ENCODE results near the gene ZNF397. TPM values are rescaled to one million over a fixed set of nuclear protein-coding genes. Genes with fewer than 3 reads are reported as not detected.

Gene ZNF397
- total and polyA plus RNA-seq, 2 of the 13 experiments (the other 11 are each of a cell fraction or from before 2014, with no cell fraction given), result 4.7 to 9.4 TPM

- TF ChIP-seq ZBTB2 (CRISPR knock-in tag; IDR thresholded peaks at IDR 0.05; ENCODE audit: low read depth) (peak; percentile 4; the same call in 1 of the 2 replicates), RNF219 (CRISPR knock-in tag; IDR thresholded peaks at IDR 0.05) (0 out of 2 replicates have a peak, but pooled peaks have one; percentile 21), ZNF224 (CRISPR knock-in tag; IDR thresholded peaks at IDR 0.05) (no peak), ZNF704 (CRISPR knock-in tag; IDR thresholded peaks at IDR 0.05; ENCODE audit: borderline replicate concordance) (no peak), ZNF225 (CRISPR knock-in tag; IDR thresholded peaks at IDR 0.05) (no peak), SP140L (CRISPR knock-in tag; IDR thresholded peaks at IDR 0.05; ENCODE audit: borderline replicate concordance) (no peak), ZBTB25 (CRISPR knock-in tag; IDR thresholded peaks at IDR 0.05) (no peak), ZNF280D (CRISPR knock-in tag; IDR thresholded peaks at IDR 0.05) (no peak), PRPF4 (IDR thresholded peaks at IDR 0.05; ENCODE audit: low read depth, low read length, poor library complexity, severe bottlenecking) (peak; percentile 83)
Observed at GRCh38 chr18:35289727-35290093, 48.9 kb downstream of the ZNF397 start (continued).

All from HepG2 (cell line).